Measurements from ENCODE around the gene TSHZ1.

The TSHZ1 gene

DNA sequence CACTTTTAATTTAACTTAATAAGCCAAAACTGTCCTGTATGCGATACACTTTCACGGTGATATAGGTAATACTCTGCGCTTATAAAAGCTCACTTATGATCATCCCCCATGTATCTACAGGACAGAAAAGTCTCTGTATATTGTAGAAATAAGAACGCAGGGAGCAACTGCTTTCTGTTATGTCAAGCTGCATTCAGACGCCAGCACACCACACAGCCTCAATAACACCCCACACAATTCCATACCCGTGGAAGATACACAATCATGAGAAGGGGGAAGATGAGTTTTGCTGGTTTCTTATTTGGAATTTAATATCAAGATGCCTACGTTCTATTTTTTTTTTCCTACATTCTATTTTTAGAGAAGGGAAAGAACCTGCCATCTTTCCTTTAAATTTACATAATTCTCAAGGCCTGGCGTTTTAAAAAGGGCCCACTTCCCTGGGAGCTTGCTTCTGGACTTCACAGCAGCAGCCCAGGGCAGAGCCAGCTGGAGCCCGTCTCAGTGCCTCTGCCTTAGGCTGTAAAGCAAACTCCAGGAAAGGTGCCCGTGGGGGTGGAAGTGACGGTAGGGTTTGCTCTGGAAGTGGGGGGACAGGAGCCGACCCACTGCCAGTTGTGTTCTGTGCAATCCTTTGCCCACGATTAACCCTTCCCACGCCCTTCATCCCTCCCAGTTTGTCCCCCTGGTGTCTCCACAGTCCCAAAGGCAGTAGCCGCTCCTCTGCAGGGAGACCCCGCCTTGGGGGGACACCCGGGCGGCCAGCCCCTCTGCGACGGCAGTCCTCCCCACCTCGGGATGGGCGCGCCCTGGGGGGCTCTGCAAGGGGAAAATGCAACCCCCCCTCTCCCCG lies 7.0 kb upstream of the TSHZ1 start:
- TF ChIP-seq, protein P1, sequence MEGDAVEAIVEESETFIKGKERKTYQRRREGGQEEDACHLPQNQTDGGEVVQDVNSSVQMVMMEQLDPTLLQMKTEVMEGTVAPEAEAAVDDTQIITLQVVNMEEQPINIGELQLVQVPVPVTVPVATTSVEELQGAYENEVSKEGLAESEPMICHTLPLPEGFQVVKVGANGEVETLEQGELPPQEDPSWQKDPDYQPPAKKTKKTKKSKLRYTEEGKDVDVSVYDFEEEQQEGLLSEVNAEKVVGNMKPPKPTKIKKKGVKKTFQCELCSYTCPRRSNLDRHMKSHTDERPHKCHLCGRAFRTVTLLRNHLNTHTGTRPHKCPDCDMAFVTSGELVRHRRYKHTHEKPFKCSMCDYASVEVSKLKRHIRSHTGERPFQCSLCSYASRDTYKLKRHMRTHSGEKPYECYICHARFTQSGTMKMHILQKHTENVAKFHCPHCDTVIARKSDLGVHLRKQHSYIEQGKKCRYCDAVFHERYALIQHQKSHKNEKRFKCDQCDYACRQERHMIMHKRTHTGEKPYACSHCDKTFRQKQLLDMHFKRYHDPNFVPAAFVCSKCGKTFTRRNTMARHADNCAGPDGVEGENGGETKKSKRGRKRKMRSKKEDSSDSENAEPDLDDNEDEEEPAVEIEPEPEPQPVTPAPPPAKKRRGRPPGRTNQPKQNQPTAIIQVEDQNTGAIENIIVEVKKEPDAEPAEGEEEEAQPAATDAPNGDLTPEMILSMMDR (IDR thresholded peaks at IDR 0.05; ENCODE audit: borderline replicate concordance, control extremely low read depth, extremely low read depth, insufficient read depth, missing control alignments): no peak
- in situ Hi-C loops (cut with MboI; ENCODE audit: low sequenced_read_pairs, unreplicated experiment): no loop called here
- DNase-seq (ENCODE audit: low spot score): no peak

DNA sequence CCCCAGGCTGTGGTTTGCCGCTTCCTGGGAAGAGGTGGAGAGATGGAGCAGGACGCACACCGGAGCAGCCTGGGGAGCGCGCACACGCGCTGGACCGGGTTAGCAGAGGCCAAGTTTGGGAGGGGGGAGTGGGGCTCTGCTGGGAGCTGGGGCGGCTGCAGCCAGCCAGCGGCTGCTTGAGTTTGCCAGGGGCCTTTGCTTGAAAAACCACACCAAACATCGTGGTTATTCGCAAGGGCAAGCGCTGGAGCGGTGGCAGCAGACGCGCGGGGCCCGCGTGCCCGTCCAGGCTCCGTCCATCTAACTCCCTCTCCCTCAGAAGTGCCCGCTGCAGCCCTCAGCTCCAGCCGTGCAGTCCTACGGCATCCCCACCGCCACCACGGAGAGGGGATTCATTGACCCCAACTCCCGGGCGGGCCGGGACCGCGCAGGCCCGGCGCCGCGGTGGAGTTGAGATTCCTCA lies 6.3 kb upstream of the TSHZ1 start:
- no peak for DNase-seq (ENCODE audit: low spot score)
- in situ Hi-C loops (cut with MboI; ENCODE audit: low sequenced_read_pairs, unreplicated experiment): no loop called here
- TF ChIP-seq, protein P1 (IDR thresholded peaks at IDR 0.05; ENCODE audit: borderline replicate concordance, control extremely low read depth, extremely low read depth, insufficient read depth, missing control alignments): no peak

DNA sequence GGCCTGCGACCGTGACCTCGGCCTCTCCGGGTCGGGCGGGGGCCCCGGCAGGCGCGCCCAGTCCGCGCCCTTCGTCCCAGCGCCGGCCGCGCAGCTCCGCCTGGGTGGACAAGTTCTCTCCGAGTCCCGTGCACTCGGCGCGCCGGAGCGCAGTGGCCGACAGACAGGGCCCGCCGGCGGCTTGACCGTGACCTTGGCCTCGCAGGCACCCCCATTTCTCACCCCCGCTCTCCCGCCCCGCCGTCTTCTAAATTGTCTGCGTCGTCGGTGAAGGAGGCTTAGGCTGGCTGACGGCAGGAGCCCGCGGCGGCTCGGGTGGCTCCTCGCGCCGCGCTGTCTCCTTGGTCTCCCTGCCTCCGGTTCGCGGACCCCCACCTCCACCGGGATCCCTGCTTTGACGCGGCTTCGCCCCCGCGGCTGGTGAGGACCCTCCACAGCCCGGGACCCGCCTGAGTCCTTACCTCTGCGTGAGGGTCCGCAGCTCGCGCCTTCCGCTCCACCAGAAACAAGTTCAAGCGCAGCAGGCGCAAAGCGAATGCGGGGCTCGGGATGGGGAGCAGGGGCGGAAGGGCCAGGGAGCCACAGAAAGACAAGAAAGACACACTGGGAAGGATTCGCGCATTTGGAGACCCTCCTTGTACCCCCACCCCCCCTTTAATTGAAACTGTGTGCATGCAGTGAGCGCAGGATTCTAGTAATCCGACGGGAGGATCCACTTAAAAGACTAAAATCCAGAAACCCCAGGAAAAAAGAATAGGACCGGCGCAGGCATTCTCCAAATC lies 5.7 kb upstream of the TSHZ1 start:
- TF ChIP-seq, protein P1 (IDR thresholded peaks at IDR 0.05; ENCODE audit: borderline replicate concordance, control extremely low read depth, extremely low read depth, insufficient read depth, missing control alignments): no peak
- no peak for DNase-seq (ENCODE audit: low spot score)
- in situ Hi-C loops (cut with MboI; ENCODE audit: low sequenced_read_pairs, unreplicated experiment): no loop called here

DNA sequence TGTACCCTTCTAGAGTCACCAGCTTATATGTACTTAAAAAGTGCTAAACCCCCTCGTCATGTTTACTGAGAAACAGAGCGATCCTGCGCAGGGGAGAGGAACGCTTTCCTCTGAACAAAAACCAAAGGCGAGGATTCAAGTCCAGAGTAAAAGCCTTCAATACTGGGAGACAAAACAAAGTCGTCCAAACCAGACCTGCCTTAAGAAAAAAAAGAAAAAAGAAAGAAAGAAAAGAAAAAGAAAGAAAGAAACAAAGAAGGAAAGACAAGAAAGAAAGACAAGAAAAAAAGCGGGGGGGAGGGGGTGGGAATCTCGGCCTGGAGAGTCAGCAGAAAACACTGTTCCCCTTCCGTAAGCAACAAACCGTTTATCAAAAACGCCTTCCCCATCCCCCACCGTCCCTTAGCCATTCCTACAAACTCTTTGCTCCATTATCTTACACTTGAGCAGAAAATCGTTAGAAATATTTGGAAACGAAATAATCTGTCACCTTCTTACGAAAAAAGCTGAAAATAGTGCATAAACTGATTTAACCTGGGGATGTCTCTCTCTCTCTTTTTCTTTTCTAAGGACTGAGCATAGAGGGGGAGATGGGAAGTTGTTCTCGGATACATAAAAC lies 5.0 kb upstream of the TSHZ1 start:
- DNase-seq (ENCODE audit: low spot score): no peak
- TF ChIP-seq, protein P1 (IDR thresholded peaks at IDR 0.05; ENCODE audit: borderline replicate concordance, control extremely low read depth, extremely low read depth, insufficient read depth, missing control alignments): no peak
- in situ Hi-C loops (cut with MboI; ENCODE audit: low sequenced_read_pairs, unreplicated experiment): no loop called here

DNA sequence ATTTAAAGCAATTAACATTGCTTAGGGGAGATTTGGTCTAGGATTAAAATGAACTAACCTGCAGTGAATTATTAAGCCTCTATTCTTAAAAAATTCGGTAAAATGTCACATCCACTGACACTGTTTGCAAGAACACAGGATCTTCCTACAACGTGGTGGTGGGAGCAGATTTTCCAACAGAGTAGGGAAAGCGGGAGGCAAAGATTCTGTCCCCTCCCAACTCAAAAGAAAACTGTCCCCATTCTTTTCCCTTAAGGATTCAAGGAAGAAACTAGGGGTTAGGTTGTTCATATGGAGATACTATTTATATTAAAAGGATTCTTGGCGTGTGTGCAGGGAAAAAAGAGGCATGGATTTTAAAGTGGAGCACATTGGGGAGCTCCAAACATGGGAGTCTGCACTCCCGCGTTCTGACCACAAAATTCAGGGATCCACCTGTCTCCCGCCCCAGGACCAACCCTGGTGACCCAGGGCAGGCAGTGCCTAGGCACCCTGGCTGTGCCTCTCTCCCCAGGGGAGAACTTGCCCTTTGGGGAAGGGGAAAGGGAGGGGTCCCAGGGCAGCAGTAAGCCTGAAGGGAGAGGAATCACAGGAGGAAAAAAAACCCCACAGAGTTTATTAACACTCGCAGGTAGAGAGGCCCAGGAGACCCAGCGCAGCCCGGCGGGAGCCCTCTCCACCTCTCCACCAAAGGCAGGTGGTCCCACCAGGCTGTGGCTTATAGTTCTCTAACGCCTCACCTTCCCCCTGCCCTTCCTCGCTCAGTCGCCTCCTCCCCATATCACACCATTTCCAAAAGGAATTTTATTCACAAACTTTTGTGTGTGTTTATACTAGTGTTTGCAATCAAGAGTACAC lies 3.9 kb upstream of the TSHZ1 start:
- in situ Hi-C loops (cut with MboI; ENCODE audit: low sequenced_read_pairs, unreplicated experiment): no loop called here
- TF ChIP-seq, protein P1 (IDR thresholded peaks at IDR 0.05; ENCODE audit: borderline replicate concordance, control extremely low read depth, extremely low read depth, insufficient read depth, missing control alignments): no peak
- DNase-seq (ENCODE audit: low spot score): no peak

Measured in GM13976 (cell line).